Cardiac muscle cell (in vitro differentiated cells and primary cell): ENCODE data around the gene AGXT2. TPM values are rescaled to one million over a fixed set of nuclear protein-coding genes. Genes with fewer than 3 reads are reported as not detected.

Experiments used
- DNase-seq, 2 donors: peaks; one replicate each; pipeline versions ENCODE4 v3.0.0 to v3.0.0-alpha.2; 2010 to 2017; ENCODE audit warnings: low read depth in 1 of 2, low spot score in 1 of 2
- H3K27ac ChIP-seq: fragments of 200-600 bp; sonication (generic); 2 replicates; pipeline ENCODE4 v1.5.1; 2016
- H3K27me3 ChIP-seq: fragments of 200-600 bp; sonication (generic); 2 replicates; pipeline ENCODE4 v1.6.0; 2016; ENCODE audit warnings: control low read depth
- H3K36me3 ChIP-seq: fragments of 200-600 bp; sonication (generic); 2 replicates; pipeline ENCODE4 v1.5.1; 2016; ENCODE audit warnings: control low read depth
- H3K4me1 ChIP-seq: fragments of 200-600 bp; sonication (generic); 2 replicates; pipeline ENCODE4 v1.8.1; 2017; ENCODE audit warnings: low read depth, mild to moderate bottlenecking, mixed run types
- H3K4me3 ChIP-seq: fragments of 200-600 bp; sonication (generic); 2 replicates; pipeline ENCODE4 v1.5.1; 2016; ENCODE audit warnings: mild to moderate bottlenecking
- H3K9me3 ChIP-seq: fragments of 200-600 bp; sonication (generic); 2 replicates; pipeline ENCODE4 v1.5.1; 2017; ENCODE audit warnings: low read depth, mild to moderate bottlenecking, control low read depth
- polyA plus RNA-seq: library from polyadenylated mRNA; unstranded; fragments of >200 nt; fragmentation: Nextera tagmentation; extraction: Ambion mirVana; gene quantifications from 2 replicates; pipeline ENCODE4 v1.2.1, GENCODE V29; 2016
- total RNA-seq: library from RNA; depleted of rRNA; stranded (reverse); fragments of >200 nt; gene quantifications from 2 replicates; pipeline ENCODE4 v1.2.3, GENCODE V29; 2016
- TF ChIP-seq, protein P1 (sequence below): IDR thresholded peaks from 2 replicates; pipeline ENCODE4 v1.5.1; 2012; ENCODE audit warnings: low read depth, mild to moderate bottlenecking, low read length

The AGXT2 gene
- total and polyA plus RNA-seq, 2 experiments from 2014 or later = not detected

DNA sequence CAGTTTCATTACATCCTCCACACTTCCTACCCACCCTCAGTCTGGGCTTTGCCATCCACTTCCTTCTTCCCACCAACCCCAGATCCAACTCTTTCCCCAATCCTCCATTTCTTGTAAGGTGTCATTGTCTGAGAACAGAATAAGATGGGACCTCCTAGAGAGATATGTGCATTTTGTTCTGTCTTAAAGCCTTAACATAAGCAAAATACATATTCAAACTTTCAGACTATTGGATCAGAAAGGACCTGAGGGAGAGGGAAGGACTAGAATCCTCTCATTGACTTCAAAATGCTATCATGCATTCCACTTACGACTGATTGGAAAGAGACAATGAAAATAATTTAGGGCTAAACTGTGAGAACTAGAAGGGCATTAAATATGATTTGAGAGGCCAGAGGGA, 43.0 kb downstream of the AGXT2 start:
- Histone ChIP-seq H3K9me3 (no peaks in the 10 kb centered on the region), H3K36me3 (no peaks in the 10 kb centered on the region), H3K27me3 (peaks cover 7% of the 10 kb centered on the region), H3K4me1 (no peaks in the 10 kb centered on the region), H3K4me3 (no peak overlapping the region), H3K27ac (no peak overlapping the region)
- no peak for DNase-seq
- TF ChIP-seq, protein P1, sequence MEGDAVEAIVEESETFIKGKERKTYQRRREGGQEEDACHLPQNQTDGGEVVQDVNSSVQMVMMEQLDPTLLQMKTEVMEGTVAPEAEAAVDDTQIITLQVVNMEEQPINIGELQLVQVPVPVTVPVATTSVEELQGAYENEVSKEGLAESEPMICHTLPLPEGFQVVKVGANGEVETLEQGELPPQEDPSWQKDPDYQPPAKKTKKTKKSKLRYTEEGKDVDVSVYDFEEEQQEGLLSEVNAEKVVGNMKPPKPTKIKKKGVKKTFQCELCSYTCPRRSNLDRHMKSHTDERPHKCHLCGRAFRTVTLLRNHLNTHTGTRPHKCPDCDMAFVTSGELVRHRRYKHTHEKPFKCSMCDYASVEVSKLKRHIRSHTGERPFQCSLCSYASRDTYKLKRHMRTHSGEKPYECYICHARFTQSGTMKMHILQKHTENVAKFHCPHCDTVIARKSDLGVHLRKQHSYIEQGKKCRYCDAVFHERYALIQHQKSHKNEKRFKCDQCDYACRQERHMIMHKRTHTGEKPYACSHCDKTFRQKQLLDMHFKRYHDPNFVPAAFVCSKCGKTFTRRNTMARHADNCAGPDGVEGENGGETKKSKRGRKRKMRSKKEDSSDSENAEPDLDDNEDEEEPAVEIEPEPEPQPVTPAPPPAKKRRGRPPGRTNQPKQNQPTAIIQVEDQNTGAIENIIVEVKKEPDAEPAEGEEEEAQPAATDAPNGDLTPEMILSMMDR = no peak

DNA sequence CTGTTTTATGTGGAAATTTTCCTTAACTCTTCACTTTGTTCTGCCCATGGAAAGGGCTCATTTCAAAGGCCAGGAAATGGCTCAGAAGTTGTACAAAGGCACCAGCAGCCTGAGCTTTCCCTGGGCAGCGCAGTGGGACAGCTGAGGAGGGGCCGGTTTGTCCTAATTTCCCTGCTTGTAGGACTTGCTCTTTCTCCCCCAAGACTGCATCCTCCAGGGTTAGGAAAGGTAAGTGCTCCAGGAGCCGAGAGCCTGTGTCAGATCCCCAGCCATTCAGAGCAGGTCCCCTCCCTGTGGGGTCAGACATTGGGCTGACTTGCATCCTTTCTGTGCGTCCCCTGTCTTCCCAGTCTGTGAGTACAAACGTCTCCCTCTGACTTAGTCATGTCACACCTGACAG, 43.5 kb downstream of the AGXT2 start:
- Histone ChIP-seq H3K27ac (no peak overlapping the region), H3K9me3 (no peaks in the 10 kb centered on the region), H3K4me1 (no peaks in the 10 kb centered on the region), H3K4me3 (no peak overlapping the region), H3K36me3 (no peaks in the 10 kb centered on the region), H3K27me3 (peaks cover 7% of the 10 kb centered on the region)
- TF ChIP-seq, protein P1 = no peak
- no peak for DNase-seq

DNA sequence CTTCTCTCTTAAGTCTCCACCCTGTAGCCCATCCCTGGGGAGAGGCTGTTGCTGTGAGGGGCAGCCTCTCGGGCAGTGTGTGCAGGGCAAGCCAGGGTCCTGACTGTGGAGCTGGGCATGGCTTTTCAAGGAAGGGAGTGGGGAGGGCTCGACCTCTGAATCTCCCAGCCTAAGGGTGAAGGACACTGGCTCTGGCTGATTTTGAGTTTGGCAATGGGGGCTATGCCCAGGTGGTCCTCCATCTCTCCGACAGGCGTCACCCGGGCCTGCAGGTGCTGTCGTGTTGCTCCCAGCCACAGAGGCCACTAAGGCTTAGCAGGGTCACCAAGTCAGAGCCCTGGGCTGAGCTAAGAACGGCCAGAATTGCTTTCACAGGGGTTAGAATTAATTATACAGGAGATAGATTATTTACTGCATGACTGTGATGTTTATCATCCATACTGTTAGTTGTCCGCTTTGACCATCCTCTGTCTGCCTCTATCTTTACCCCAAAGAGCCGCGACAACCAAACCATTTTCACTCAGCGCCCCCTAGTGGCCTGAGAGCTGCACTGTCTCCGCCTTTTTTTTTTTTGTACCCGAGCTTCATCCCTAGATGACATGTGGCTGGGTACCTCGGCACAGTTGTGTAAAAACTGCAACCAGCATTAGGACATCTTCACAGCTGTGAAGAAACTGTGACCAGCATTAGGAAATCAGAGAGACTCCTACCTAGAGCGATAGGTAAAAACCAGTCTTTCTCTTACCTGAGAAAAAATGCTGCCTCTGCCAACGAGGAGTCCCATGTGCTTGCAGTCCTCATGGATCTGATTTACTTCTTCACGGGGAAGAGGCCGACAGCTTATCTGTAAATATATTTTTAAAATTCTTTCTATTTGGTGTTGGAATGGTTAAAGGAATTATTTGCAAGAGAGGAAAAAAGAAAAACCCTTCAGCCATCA, 44.5 kb downstream of the AGXT2 start:
- Histone ChIP-seq H3K27me3 (peaks cover 7% of the 10 kb centered on the region), H3K36me3 (no peaks in the 10 kb centered on the region), H3K4me3 (no peak overlapping the region), H3K27ac (no peak overlapping the region), H3K4me1 (no peaks in the 10 kb centered on the region), H3K9me3 (no peaks in the 10 kb centered on the region)
- DNase-seq = peak; percentile 66 to 68
- TF ChIP-seq, protein P1 = peak; percentile 94

DNA sequence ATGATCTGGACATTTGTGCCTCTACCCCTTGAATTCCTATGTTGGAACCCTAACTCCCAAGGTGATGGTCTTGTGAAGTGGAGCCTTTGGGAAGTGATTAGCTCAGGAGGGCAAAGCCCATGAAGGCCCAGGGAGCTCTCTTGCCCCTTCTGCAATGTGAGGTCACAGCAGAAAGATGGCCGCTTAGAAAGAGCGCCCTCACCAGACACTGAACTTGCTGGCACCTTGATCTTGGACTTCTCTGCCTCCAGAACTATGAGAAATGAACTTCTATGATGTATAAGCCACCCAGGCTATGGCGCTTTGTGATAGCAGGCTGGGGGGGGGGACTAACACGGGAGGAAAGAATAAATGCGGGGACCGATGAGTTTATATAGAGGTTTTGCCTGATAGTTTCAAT, 45.3 kb downstream of the AGXT2 start:
- TF ChIP-seq, protein P1 = no peak
- H3K27ac ChIP-seq = no peak overlapping the region

DNA sequence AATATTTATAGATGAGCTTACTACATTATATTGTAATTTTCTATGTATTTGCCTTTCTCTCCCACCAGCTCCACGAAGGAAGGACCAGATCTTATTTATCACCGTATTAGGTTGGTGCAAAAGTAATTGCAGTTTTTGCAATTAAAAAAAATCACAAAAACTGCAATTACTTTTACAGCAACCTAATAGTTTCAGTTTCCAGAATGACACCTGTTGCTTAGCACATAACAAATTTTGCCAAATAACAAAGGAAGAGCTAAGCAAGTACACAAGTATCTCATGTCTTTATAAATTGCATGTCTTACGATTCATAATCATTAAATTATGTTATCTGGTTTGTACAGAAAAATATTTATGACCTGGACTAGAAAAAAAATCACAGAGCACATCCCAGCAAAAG, 45.9 kb downstream of the AGXT2 start:
- H3K27ac ChIP-seq = no peak overlapping the region
- no peak for DNase-seq
- H3K9me3 ChIP-seq = no peaks in the 10 kb centered on the region
- H3K4me1 ChIP-seq = no peaks in the 10 kb centered on the region
- no peaks in the 10 kb centered on the region for H3K36me3 ChIP-seq
- TF ChIP-seq, protein P1 = no peak
- H3K4me3 ChIP-seq = no peak overlapping the region
- H3K27me3 ChIP-seq = peaks cover 7% of the 10 kb centered on the region

More for the DNA sequence above, 45.3 kb downstream of the AGXT2 start:
- Histone ChIP-seq H3K36me3 (no peaks in the 10 kb centered on the region), H3K9me3 (no peaks in the 10 kb centered on the region), H3K4me3 (no peak overlapping the region), H3K4me1 (no peaks in the 10 kb centered on the region), H3K27me3 (peaks cover 7% of the 10 kb centered on the region)
- DNase-seq = no peak
